A549 (cell line): Measurements from ENCODE around the gene NKAIN4.

Source experiments
- CHD4 ChIP-seq: fragments of 200-600 bp; sonication (generic); IDR thresholded peaks from 2 replicates; pipeline ENCODE4 v1.6.1; 2016; ENCODE audit warnings: antibody characterized with exemption, mild to moderate bottlenecking, borderline replicate concordance
- CTCF ChIP-seq: fragments of >200 bp; sonication (Bioruptor Twin); formaldehyde crosslinking; IDR thresholded peaks from 3 replicates; pipeline ENCODE4 v1.5.1; 2016
- EP300 ChIP-seq, 2 experiments: fragments of >200 bp; sonication (Bioruptor Twin); formaldehyde crosslinking; IDR thresholded peaks; 2 replicates in 1 of 2; 3 replicates in 1 of 2; pipeline ENCODE4 v1.6.1; 2016 to 2017
- ESRRA ChIP-seq: fragments of 150-350 bp; IDR thresholded peaks from 2 replicates; pipeline ENCODE4 v1.6.1; 2014; ENCODE audit warnings: mild to moderate bottlenecking, low read length, borderline replicate concordance
- FOSL2 ChIP-seq, 2 experiments: fragments of 450-650 bp in 1 of 2; fragments of >200 bp in 1 of 2; sonication (Bioruptor Twin) in 1 of 2; formaldehyde crosslinking; IDR thresholded peaks; 2 replicates each; pipeline versions ENCODE4 v1.5.0 to v1.6.1; 2016 to 2020; ENCODE audit warnings: mild to moderate bottlenecking in 1 of 2, moderate library complexity in 1 of 2
- HOXA7 ChIP-seq: fragments of 250-450 bp; sonication (Bioruptor Pico); IDR thresholded peaks from 2 replicates; pipeline ENCODE4 v1.5.0; 2020; ENCODE audit warnings: mild to moderate bottlenecking, moderate library complexity
- JUNB ChIP-seq: fragments of >200 bp; sonication (Bioruptor Twin); formaldehyde crosslinking; IDR thresholded peaks from 2 replicates; pipeline ENCODE4 v1.6.1; 2016
- KDM1A ChIP-seq: fragments of 200-600 bp; sonication (generic); IDR thresholded peaks from 2 replicates; pipeline ENCODE4 v1.6.1; 2016; ENCODE audit warnings: low read depth, mild to moderate bottlenecking
- MYC ChIP-seq: IDR thresholded peaks from 2 replicates; pipeline ENCODE4 v1.6.1; 2012; ENCODE audit warnings: mild to moderate bottlenecking, inconsistent platforms, low read length, improper control_type of control experiment, borderline replicate concordance
- NR3C1 ChIP-seq: fragments of >200 bp; sonication (Bioruptor Twin); formaldehyde crosslinking; IDR thresholded peaks from 3 replicates; pipeline ENCODE4 v1.6.1; 2017
- POLR2A ChIP-seq: IDR thresholded peaks from 2 replicates; pipeline ENCODE4 v1.6.1; 2012; ENCODE audit warnings: mild to moderate bottlenecking, low read length
- ZC3H11A ChIP-seq: fragments of 450-650 bp; IDR thresholded peaks from 2 replicates; pipeline ENCODE4 v1.6.1; 2014; ENCODE audit warnings: antibody characterized with exemption, mild to moderate bottlenecking
- ZFP36 ChIP-seq: fragments of 450-650 bp; IDR thresholded peaks from 2 replicates; pipeline ENCODE4 v1.6.1; 2014; ENCODE audit warnings: borderline replicate concordance; ENCODE audit not compliant: partially characterized antibody

- no peak for TF ChIP-seq FOSL2 (IDR thresholded peaks at IDR 0.05)
- TF ChIP-seq FOSL2 (CRISPR knock-in tag; IDR thresholded peaks at IDR 0.05), result no peak
- no peak for TF ChIP-seq MYC
- no peak for TF ChIP-seq CTCF
- no peak for TF ChIP-seq KDM1A
- no peak for TF ChIP-seq JUNB
- TF ChIP-seq POLR2A, result no peak
- TF ChIP-seq NR3C1, result no peak
- no peak for TF ChIP-seq CHD4
- no peak for TF ChIP-seq ZFP36
- TF ChIP-seq EP300 (IDR thresholded peaks at IDR 0.05), result no peak
- no peak for TF ChIP-seq HOXA7 (CRISPR knock-in tag)
- no peak for TF ChIP-seq ESRRA
- TF ChIP-seq ZC3H11A, result no peak
Measured at GRCh38 chr20:63280371-63280770, 26.1 kb upstream of the NKAIN4 start.
